NCI-H2196 treated with DMSO at 0.1 percent for 48 hours (cell line): Measurements from ENCODE around the gene PNMT.
A peak's percentile ranks its signal among the peaks of the same experiment; 100 is the strongest.

ENCODE experiments used
- DNase-seq: peaks from one replicate; lab custom pipeline; 2025; ENCODE audit not compliant: unreplicated experiment; lab: John Stamatoyannopoulos, UW

Gene PNMT

DNA sequence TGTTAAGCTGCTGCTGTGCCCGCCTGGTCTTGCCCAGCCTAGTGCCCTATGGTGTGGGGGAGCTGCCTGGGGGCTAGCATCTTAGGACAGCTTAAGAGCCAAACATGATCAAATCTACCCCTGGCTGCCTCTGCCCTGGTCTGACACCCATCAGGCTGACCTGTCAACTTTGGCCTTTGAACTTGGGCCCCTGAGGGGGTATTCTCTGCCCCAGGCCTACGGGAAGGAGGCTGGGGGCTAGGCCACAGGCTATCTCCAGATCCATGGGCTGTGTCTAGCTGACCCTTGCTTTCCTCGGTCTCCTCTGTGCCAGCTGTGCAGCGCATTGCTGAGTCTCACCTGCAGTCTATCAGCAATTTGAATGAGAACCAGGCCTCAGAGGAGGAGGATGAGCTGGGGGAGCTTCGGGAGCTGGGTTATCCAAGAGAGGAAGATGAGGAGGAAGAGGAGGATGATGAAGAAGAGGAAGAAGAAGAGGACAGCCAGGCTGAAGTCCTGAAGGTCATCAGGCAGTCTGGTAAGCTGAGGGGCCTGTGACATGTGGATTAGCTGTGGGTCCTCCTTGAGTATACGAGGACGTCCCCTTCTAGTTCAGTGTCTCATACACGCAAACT, 34.6 kb upstream of the PNMT start:
- DNase-seq: no peak

DNA sequence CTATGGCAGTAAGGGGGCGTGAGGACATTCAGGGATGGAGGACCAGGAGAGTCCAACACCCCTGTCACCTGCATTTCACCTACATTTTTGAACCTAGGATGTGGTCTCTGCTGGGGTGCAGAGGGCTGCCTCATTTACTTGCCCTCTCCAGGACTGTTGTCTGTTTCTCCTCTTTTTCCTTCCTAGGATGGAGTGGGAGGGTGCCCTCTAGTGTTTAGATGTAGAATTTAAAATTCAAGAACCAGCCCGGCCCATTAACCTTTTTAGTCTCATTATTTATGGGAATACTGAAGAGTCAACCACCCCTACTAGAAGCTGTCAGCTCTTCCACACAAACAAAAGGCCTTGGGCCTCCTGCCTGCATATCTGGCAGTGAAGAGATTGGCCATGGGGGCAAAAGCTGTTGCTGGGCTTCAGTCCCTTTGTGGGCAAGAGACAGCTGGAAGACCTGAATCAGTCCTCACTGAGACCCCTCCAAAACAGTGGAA, 33.8 kb upstream of the PNMT start:
- DNase-seq: no peak

GRCh38 chr17:39635614-39636176, 32.6 kb upstream of the PNMT start:
- DNase-seq: no peak

DNA sequence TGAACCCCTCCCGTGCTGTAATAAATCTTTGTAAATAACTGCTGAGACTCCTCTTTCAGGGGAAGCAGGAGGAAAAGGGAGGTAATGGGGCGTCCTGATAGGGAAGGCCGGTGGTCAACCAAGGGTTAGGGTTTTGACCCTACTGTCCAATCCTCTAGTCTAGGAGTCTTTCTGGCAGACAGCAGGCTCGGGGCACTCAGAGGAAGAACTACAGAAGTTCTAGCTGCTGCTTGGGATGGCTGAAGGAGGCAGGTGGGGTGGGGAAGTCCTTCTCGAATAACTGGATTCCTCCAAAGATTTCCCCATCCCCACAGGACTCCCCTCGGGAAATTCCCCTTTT, 31.7 kb upstream of the PNMT start:
- no peak for DNase-seq

GRCh38 chr17:39636927-39637736, 31.1 kb upstream of the PNMT start, which contains the start of gene STARD3:
Gene STARD3 (plus strand): TSS chr17:39637144. CDS start chr17:39653532, 16,388 bp downstream.
- peak; percentile 29 for DNase-seq

GRCh38 chr17:39638317-39638716, 29.9 kb upstream of the PNMT start:
- DNase-seq: no peak

DNA sequence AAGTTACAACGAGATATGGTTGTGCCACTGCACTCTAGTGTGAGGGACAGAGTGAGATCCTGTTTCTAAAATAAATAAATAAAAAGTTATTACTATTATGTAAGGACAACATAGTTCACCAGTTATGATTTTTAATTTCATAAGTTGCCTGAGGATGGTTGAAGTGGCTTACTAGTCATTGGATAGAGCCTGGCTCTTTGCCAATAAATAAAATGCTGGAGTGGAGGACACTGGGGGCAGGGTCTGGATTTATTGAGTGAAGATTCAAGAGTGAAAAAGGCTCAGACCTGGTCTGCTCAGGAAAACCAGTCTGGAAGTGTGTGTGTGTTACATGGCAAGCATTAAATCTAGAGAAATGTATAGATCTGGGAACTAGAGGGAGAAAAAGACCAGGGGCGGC, 29.2 kb upstream of the PNMT start:
- no peak for DNase-seq

- DNase-seq: no peak
Observed at GRCh38 chr17:39639566-39640458, 28.4 kb upstream of the PNMT start.

- no peak for DNase-seq
Observed at GRCh38 chr17:39640591-39641031, 27.6 kb upstream of the PNMT start.

- DNase-seq: no peak
Observed at GRCh38 chr17:39641097-39641496, 27.2 kb upstream of the PNMT start.

- no peak for DNase-seq
Observed at GRCh38 chr17:39641883-39642282, 26.4 kb upstream of the PNMT start.

DNA sequence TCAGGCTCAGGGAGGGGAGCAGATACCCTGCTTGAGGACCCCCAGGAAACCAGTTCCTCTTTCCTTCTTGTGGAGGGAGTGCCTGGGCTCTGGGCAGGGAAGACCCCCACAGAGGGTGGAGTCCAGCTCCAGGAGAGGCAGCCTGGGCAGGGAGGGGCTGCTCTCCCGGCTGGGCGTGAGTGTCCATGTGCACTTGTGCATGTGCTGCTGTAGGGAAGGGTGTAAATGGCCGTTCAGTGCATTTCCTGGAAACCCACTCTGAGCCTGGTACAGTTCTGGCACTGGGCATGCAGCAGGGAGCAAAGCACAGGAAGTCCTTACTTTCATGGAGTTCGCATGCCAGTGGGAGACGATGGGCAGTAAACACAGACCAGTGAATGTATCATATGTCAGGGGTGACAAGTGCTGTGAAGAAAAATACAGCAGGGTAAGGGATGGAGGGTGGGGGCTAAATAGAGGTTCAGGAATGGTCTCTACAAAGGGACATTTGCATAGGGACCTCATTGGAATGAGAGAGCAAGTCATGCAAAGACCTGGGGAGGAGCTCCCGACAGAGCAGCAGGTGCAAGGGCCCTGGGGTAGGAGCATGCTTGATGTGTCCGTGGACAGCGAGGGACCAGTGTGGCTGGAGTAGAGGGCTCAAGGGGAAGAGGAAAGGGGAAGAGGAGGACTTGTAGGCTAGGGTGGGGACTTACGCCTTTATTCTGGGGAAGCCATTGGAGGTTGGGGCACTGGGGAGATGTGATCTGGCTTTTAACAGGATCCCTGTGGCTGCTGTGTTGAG, 25.8 kb upstream of the PNMT start:
- no peak for DNase-seq

DNA sequence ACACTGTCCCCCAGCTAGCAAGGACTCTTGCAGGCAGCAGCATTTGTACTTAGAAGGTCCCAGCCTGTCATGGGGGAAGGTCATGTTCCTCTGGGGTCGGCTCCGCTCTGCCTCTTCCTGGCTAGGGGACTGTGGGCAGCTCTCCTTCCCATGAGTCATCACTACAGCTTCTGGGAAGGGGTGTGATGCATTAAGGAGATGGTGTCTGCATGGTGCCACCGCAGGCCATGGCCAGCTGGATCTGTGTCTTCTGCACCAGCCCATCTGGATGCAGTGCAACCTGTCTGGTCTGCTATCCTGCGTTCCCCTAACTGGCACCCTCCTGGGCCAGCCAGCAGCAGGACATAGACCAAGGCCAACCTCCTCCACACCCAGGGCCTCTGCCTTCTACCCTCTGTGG, 25.0 kb upstream of the PNMT start:
- no peak for DNase-seq

- DNase-seq: no peak
Observed at GRCh38 chr17:39647256-39647655, 21.0 kb upstream of the PNMT start.

GRCh38 chr17:39648616-39649366, 19.5 kb upstream of the PNMT start:
- DNase-seq: no peak

GRCh38 chr17:39650121-39650579, 18.1 kb upstream of the PNMT start:
- DNase-seq: no peak

- DNase-seq: no peak
Observed at GRCh38 chr17:39651923-39652586, 16.2 kb upstream of the PNMT start.

GRCh38 chr17:39652587-39653315, 15.5 kb upstream of the PNMT start:
- DNase-seq: no peak
